ENCODE measurements around the gene SLC25A26.

The SLC25A26 gene

DNA sequence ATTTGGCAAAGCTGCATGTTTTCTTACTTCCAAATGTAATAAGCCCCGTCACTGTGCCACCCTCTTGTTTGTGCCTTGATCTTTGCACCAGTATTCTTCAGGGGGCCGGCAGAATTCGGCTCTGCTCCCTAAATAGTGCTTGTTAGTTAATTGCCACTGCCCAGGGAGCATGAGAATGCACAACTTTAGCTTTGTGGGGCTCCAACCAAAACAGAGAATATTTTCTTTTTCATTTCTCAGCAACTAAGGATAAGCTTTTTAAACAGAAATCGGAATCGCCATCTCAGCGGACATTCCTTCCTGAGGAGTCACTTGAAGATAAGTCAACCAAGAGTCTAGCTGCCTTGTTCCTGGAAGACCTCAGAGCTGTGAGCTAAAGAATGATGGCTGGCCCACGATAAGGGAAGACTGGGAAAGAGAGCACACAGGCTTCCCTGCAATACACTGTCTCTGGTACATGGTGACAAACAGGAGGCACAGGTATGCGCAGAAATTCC lies 174.0 kb downstream of the SLC25A26 start:
- peaks cover 3% of the 10 kb centered on the region for H3K36me3 ChIP-seq (ENCODE audit: control insufficient read depth, insufficient read depth, low read length)

DNA sequence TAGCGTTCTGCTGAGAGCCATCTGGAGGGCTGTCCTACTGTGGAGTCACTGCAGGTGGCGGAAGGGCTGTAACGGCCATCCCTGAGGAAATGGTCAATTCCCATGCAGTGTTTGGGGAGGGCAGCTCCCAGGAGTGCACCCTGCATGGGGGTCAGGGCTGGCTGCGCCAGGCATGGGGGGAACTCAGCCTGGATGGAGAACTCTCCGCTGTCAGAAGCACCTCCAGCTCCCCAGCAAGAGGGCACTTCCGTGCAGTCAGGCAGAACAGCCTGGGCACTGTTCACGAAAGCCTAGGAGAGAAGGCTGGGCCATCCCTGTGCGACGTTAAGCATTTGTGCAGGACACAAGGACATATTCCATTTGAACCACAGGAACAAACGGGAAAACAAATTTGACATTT lies 174.8 kb downstream of the SLC25A26 start:
- Histone ChIP-seq H4K5ac (ENCODE audit: low read length) (no peak overlapping the region), H2BK120ac (ENCODE audit: low read depth, low read length) (no peak overlapping the region), H3K4me2 (ENCODE audit: low read length) (no peak overlapping the region), H3K56ac (ENCODE audit: low read length) (no peak overlapping the region), H3K36me3 (ENCODE audit: control insufficient read depth, insufficient read depth, low read length) (peaks cover 3% of the 10 kb centered on the region), H2BK5ac (ENCODE audit: low read length) (no peak overlapping the region), H2BK15ac (replicated peaks; ENCODE audit: low read depth) (no peak overlapping the region), H2AK5ac (ENCODE audit: low read length) (no peak overlapping the region), H3K23ac (ENCODE audit: low read length) (no peak overlapping the region), H3K4me1 (ENCODE audit: control insufficient read depth, low read depth, low read length) (no peaks in the 10 kb centered on the region), H3K18ac (ENCODE audit: low read length) (no peak overlapping the region), H3K79me2 (ENCODE audit: control insufficient read depth, insufficient read depth, low read length) (no peaks in the 10 kb centered on the region), H3K79me1 (ENCODE audit: low read length) (no peaks in the 10 kb centered on the region), H3K4ac (ENCODE audit: low read depth, low read length) (no peak overlapping the region), H4K8ac (ENCODE audit: low read depth, low read length) (no peak overlapping the region), H3K27me3 (ENCODE audit: insufficient read depth, low read length, poor library complexity) (no peaks in the 10 kb centered on the region), H3K4me3 (ENCODE audit: low read length) (no peak overlapping the region), H3K27ac (ENCODE audit: low read depth, low read length) (no peak overlapping the region), H3K9ac (ENCODE audit: low read length) (no peak overlapping the region)
- no peak for DNase-seq
- WGBS (ENCODE audit: extremely low coverage, insufficient coverage, low lambda C conversion rate), result no CpG with 5 or more reads among the region's 10 CpGs

More for the DNA sequence above, 174.0 kb downstream of the SLC25A26 start:
- Histone ChIP-seq H2BK5ac (ENCODE audit: low read length) (no peak overlapping the region), H3K79me2 (ENCODE audit: control insufficient read depth, insufficient read depth, low read length) (no peaks in the 10 kb centered on the region), H2BK120ac (ENCODE audit: low read depth, low read length) (no peak overlapping the region), H3K79me1 (ENCODE audit: low read length) (no peaks in the 10 kb centered on the region), H3K4ac (ENCODE audit: low read depth, low read length) (no peak overlapping the region), H4K8ac (ENCODE audit: low read depth, low read length) (no peak overlapping the region), H3K4me2 (ENCODE audit: low read length) (no peak overlapping the region), H4K5ac (ENCODE audit: low read length) (no peak overlapping the region), H3K27ac (ENCODE audit: low read depth, low read length) (no peak overlapping the region), H2AK5ac (ENCODE audit: low read length) (no peak overlapping the region), H3K23ac (ENCODE audit: low read length) (no peak overlapping the region), H3K27me3 (ENCODE audit: insufficient read depth, low read length, poor library complexity) (no peaks in the 10 kb centered on the region), H3K4me1 (ENCODE audit: control insufficient read depth, low read depth, low read length) (no peaks in the 10 kb centered on the region), H3K18ac (ENCODE audit: low read length) (no peak overlapping the region), H3K4me3 (ENCODE audit: low read length) (no peak overlapping the region), H2BK15ac (replicated peaks; ENCODE audit: low read depth) (no peak overlapping the region), H3K56ac (ENCODE audit: low read length) (no peak overlapping the region), H3K9ac (ENCODE audit: low read length) (no peak overlapping the region)
- no peak for DNase-seq
- no CpG with 5 or more reads among the region's 8 CpGs for WGBS (ENCODE audit: extremely low coverage, insufficient coverage, low lambda C conversion rate)

DNA sequence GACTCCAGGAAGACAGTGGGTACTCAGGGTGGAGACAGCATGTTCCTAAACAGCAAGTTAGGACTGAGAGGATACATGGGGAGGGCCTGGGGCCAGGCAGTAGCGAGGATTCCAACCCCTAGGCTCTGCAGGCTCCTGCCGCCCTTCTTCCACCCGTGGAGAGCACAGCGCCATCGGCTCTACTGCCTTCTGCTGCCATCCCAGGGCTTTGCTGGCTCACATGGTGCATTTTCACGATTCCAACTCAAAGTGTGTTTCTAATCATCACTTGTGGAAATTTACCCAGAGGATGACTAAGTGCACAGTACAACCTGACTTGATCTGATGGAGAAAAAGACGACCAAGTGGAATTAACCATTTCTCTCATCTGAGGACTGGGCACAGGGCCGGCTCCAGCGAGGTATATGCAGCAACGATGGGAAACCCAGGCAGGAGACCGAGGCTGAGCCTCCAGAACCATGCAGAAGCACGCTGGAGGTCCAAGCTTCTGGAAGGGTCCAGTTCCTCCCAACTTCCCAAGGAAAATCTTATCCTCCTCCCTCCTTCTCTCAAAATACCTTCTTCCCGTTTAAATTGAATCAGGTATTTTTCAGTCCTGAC lies 175.5 kb downstream of the SLC25A26 start:
- no peak for DNase-seq
- H4K5ac ChIP-seq (ENCODE audit: low read length), result no peak overlapping the region
- no peak overlapping the region for H3K4me3 ChIP-seq (ENCODE audit: low read length)
- no peak overlapping the region for H3K18ac ChIP-seq (ENCODE audit: low read length)
- H2BK5ac ChIP-seq (ENCODE audit: low read length), result no peak overlapping the region
- H2AK5ac ChIP-seq (ENCODE audit: low read length), result no peak overlapping the region
- no peak overlapping the region for H4K8ac ChIP-seq (ENCODE audit: low read depth, low read length)
- H3K79me1 ChIP-seq (ENCODE audit: low read length), result no peaks in the 10 kb centered on the region
- H3K9ac ChIP-seq (ENCODE audit: low read length), result no peak overlapping the region
- H3K23ac ChIP-seq (ENCODE audit: low read length), result no peak overlapping the region
- H3K4ac ChIP-seq (ENCODE audit: low read depth, low read length), result no peak overlapping the region
- H3K36me3 ChIP-seq (ENCODE audit: control insufficient read depth, insufficient read depth, low read length), result peaks cover 3% of the 10 kb centered on the region
- H3K79me2 ChIP-seq (ENCODE audit: control insufficient read depth, insufficient read depth, low read length), result no peaks in the 10 kb centered on the region
- H3K4me1 ChIP-seq (ENCODE audit: control insufficient read depth, low read depth, low read length), result no peaks in the 10 kb centered on the region
- H2BK120ac ChIP-seq (ENCODE audit: low read depth, low read length), result no peak overlapping the region
- H3K4me2 ChIP-seq (ENCODE audit: low read length), result no peak overlapping the region
- no peaks in the 10 kb centered on the region for H3K27me3 ChIP-seq (ENCODE audit: insufficient read depth, low read length, poor library complexity)
- H3K27ac ChIP-seq (ENCODE audit: low read depth, low read length), result no peak overlapping the region
- no peak overlapping the region for H2BK15ac ChIP-seq (replicated peaks; ENCODE audit: low read depth)
- no peak overlapping the region for H3K56ac ChIP-seq (ENCODE audit: low read length)
- WGBS (ENCODE audit: extremely low coverage, insufficient coverage, low lambda C conversion rate), result no CpG with 5 or more reads among the region's 13 CpGs

DNA sequence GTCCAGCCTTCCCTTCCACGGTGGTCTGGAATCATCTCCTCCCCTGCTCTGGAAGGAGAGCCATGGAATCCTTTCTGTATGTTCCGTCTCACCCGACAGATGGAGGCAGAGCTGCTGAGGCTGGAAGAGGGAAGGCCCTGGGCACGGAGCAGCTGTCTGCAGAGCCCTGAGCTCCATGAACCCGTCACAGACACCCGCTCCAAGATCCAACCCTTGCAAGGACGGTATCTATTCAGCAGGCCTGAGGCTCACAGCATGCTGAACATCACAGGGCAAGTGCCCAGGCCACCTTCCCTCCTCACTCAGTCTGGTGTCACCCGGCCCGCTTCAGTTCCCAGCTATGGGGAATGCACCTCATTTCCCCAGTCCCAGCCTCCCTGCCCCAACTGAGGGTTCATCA lies 176.1 kb downstream of the SLC25A26 start:
- Histone ChIP-seq H3K23ac (ENCODE audit: low read length) (no peak overlapping the region), H3K36me3 (ENCODE audit: control insufficient read depth, insufficient read depth, low read length) (peaks cover 3% of the 10 kb centered on the region), H3K4me1 (ENCODE audit: control insufficient read depth, low read depth, low read length) (no peaks in the 10 kb centered on the region), H3K27me3 (ENCODE audit: insufficient read depth, low read length, poor library complexity) (no peaks in the 10 kb centered on the region), H2BK120ac (ENCODE audit: low read depth, low read length) (no peak overlapping the region), H3K79me1 (ENCODE audit: low read length) (no peaks in the 10 kb centered on the region), H3K9ac (ENCODE audit: low read length) (no peak overlapping the region), H4K5ac (ENCODE audit: low read length) (no peak overlapping the region), H4K8ac (ENCODE audit: low read depth, low read length) (no peak overlapping the region), H3K4me2 (ENCODE audit: low read length) (no peak overlapping the region), H3K18ac (ENCODE audit: low read length) (no peak overlapping the region), H3K27ac (ENCODE audit: low read depth, low read length) (no peak overlapping the region), H2BK15ac (replicated peaks; ENCODE audit: low read depth) (no peak overlapping the region), H3K79me2 (ENCODE audit: control insufficient read depth, insufficient read depth, low read length) (no peaks in the 10 kb centered on the region), H2BK5ac (ENCODE audit: low read length) (no peak overlapping the region), H3K4me3 (ENCODE audit: low read length) (no peak overlapping the region), H3K4ac (ENCODE audit: low read depth, low read length) (no peak overlapping the region), H2AK5ac (ENCODE audit: low read length) (no peak overlapping the region), H3K56ac (ENCODE audit: low read length) (no peak overlapping the region)
- DNase-seq, result no peak
- WGBS (ENCODE audit: extremely low coverage, insufficient coverage, low lambda C conversion rate), result no CpG with 5 or more reads among the region's 9 CpGs

DNA sequence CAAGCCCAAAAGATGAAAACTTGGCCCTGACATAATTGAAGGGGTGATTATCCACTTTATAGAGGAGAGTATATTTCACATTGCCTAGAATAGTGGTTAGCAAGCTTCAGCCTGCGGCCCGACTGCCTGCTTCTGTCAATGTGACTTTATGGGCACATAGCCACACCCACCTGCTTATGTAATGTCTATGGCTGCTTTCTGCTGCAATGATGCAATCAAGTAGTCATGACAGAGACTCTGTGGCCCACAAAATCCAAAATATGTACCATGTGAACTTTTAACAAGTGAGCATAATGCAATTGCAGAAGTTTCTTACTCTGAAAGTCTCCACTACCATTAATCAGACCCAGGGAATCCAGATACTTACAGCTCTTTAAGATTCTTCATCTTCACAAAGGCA lies 176.9 kb downstream of the SLC25A26 start:
- Histone ChIP-seq H3K27ac (ENCODE audit: low read depth, low read length) (no peak overlapping the region), H3K9ac (ENCODE audit: low read length) (no peak overlapping the region), H3K36me3 (ENCODE audit: control insufficient read depth, insufficient read depth, low read length) (peaks cover 3% of the 10 kb centered on the region), H3K18ac (ENCODE audit: low read length) (no peak overlapping the region), H3K4me3 (ENCODE audit: low read length) (no peak overlapping the region), H2BK5ac (ENCODE audit: low read length) (no peak overlapping the region), H3K4me2 (ENCODE audit: low read length) (no peak overlapping the region), H2BK15ac (replicated peaks; ENCODE audit: low read depth) (no peak overlapping the region), H3K4ac (ENCODE audit: low read depth, low read length) (no peak overlapping the region), H2AK5ac (ENCODE audit: low read length) (no peak overlapping the region), H3K23ac (ENCODE audit: low read length) (no peak overlapping the region), H3K79me2 (ENCODE audit: control insufficient read depth, insufficient read depth, low read length) (no peaks in the 10 kb centered on the region), H3K4me1 (ENCODE audit: control insufficient read depth, low read depth, low read length) (no peaks in the 10 kb centered on the region), H4K8ac (ENCODE audit: low read depth, low read length) (no peak overlapping the region), H2BK120ac (ENCODE audit: low read depth, low read length) (no peak overlapping the region), H3K27me3 (ENCODE audit: insufficient read depth, low read length, poor library complexity) (no peaks in the 10 kb centered on the region), H3K79me1 (ENCODE audit: low read length) (no peaks in the 10 kb centered on the region), H4K5ac (ENCODE audit: low read length) (no peak overlapping the region), H3K56ac (ENCODE audit: low read length) (no peak overlapping the region)
- WGBS (ENCODE audit: extremely low coverage, insufficient coverage, low lambda C conversion rate), result no CpG with 5 or more reads among the region's 2 CpGs
- no peak for DNase-seq
